HFF-Myc (cell line): ENCODE data around the gene DNAH10.
"Not testable (repeated sequence)": the region's sequence is repeated elsewhere in the genome, so short reads cannot be mapped to it uniquely, and the experiment has no call there.

Source experiments
- DNase-seq: peaks from one replicate; pipeline ENCODE4 v3.0.0-alpha.2; 2011; ENCODE audit warnings: low read depth; ENCODE audit errors: extremely low read depth
- H3K4me3 ChIP-seq: replicated peaks from 2 replicates; pipeline ENCODE4 v1.5.1; 2011; ENCODE audit warnings: low read depth, mild to moderate bottlenecking, control low read depth, low read length
- CTCF ChIP-seq: IDR thresholded peaks from 2 replicates; pipeline ENCODE4 v1.5.1; 2012; ENCODE audit warnings: mild to moderate bottlenecking, low read depth, low read length, control low read depth; ENCODE audit errors: missing control alignments

DNAH10 gene

GRCh38 chr12:123943816-123944215, 181.7 kb downstream of the DNAH10 start:
- TF ChIP-seq CTCF, result no peak
- no peak overlapping the region for H3K4me3 ChIP-seq
- no peak for DNase-seq

DNA sequence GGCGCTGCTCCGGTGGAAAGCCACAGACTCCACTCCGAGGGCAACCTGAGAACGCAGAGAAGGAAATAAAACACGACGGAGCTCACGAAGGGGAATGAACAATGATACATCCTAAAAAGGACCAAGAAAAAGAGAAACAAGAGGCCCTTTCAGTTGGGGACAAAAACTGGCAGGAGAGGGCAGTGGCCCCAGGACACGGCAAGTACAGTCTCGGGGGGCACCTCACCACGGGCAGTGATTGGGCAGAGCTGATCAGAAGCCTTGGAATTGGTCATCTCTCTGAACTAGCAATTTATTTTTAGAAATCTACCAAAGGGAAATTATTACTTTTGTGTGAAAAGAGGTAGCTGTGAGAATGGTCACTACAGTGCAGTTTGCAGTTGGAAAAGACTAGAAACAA, 182.6 kb downstream of the DNAH10 start:
- no peak for DNase-seq
- no peak for TF ChIP-seq CTCF
- H3K4me3 ChIP-seq, result no peak overlapping the region

DNA sequence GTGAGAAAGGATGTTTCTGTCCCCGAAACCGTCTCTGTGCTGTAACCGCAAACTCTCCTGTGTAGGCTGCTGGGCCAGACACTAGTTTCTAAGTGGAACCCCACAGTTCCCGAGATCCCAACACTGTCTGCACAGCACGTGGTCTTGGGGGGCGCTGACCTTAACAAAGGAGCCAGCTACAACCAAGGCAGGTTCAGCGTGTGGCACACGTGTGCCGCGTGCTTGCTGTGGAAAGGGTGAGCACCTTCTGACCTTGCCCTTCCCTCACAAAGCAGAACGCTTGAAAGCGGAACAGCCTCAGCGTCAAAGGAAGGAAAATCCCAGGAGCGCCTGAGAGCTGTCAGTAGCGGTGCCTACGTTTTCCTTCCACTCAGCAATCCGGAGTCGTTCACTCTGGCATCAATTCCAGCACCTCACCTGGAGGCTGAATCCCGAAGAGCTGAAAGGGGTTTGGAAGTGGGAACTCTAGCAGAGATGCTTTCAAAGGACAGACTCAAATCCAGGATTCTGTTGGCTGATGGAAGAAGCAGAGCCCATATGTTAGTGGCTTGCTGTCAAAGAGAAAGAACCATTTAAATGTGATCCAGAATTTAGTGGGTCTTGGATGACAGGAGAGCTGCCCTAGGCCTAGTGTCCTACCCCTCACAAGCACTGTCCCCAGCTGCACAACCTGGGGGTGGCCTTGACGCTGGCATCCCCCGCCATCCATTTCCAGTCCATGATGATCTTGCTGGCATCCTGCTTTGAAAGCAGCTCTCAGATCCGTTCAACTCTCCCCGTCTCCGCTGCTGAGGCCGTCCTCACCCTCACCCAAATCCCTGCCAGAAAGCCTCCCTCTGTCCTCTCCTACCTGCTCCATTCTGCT, 183.4 kb downstream of the DNAH10 start:
- no peak for DNase-seq
- no peak overlapping the region for H3K4me3 ChIP-seq
- TF ChIP-seq CTCF, result no peak

DNA sequence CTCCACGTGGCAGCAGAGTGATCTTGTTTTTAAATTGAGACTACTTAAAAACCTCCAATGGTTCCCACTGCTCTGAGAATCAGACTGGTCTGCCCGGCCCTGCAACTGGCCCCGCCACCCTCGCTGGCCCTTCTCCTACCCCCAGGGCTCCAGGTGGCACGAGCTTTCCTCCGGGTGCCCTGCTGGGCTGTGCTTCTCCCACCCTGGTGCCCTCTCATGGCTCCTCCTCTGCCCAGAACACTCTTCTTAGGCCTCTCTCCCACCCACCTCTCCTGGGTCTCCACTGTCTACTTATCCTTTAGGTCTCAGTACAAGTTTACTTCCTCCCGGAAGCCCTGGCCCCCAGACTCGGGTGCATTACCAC, 184.0 kb downstream of the DNAH10 start:
- DNase-seq, result no peak
- no peak overlapping the region for H3K4me3 ChIP-seq
- no peak for TF ChIP-seq CTCF

- not testable (repeated sequence) for DNase-seq, H3K4me3 ChIP-seq
Observed at GRCh38 chr12:123946516-123947505, 184.7 kb downstream of the DNAH10 start.

- DNase-seq, H3K4me3 ChIP-seq: not testable (repeated sequence)
Observed at GRCh38 chr12:123947531-123947930, 185.4 kb downstream of the DNAH10 start.

- TF ChIP-seq CTCF, result no peak
- DNase-seq, result no peak
- H3K4me3 ChIP-seq, result no peak overlapping the region
Observed at GRCh38 chr12:123948401-123948795, 186.3 kb downstream of the DNAH10 start.
